Activated T-cell treated with anti-CD3 and anti-CD28 coated beads for 48 hours (primary cell): ENCODE measurements around the gene UBE2J2.

Experiments
- DNase-seq: peaks from one replicate; pipeline ENCODE4 v3.0.0-alpha.2; 2020; ENCODE audit warnings: low read depth

UBE2J2 gene

GRCh38 chr1:1295154-1295923 is 21.7 kb upstream of the UBE2J2 start:
- DNase-seq = no peak

DNA sequence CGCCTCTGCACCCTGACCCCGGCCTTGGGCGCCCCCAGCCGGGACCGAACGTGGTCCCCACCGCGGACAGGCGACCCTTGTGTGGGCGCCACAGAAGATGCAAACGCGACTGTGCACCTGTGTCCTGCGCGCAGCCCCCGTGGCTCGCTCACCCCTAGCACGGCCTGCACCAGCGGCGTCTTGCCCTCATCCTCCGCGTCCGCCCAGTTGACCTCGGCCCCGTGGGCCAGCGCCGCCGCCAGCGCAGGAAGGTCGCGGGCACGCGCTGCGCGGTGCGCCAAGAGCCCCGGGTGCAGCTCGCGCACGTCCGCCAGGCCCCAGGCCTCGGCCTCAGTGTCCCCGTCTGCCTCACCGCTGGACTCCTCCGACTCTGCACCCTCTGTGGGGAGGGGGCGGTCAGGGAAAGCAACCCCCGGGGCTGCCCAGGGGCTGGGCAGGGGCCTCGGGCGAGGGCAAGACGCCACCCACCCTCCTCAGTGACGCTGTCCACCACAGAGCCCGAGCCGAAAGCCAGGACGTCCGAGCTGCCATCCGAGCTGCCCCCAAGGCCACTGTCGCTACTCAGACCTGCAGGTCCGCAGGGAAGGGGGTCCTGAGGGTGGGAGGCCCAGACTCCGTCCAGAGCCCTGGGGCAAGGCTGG is 20.7 kb upstream of the UBE2J2 start:
- DNase-seq = no peak

DNA sequence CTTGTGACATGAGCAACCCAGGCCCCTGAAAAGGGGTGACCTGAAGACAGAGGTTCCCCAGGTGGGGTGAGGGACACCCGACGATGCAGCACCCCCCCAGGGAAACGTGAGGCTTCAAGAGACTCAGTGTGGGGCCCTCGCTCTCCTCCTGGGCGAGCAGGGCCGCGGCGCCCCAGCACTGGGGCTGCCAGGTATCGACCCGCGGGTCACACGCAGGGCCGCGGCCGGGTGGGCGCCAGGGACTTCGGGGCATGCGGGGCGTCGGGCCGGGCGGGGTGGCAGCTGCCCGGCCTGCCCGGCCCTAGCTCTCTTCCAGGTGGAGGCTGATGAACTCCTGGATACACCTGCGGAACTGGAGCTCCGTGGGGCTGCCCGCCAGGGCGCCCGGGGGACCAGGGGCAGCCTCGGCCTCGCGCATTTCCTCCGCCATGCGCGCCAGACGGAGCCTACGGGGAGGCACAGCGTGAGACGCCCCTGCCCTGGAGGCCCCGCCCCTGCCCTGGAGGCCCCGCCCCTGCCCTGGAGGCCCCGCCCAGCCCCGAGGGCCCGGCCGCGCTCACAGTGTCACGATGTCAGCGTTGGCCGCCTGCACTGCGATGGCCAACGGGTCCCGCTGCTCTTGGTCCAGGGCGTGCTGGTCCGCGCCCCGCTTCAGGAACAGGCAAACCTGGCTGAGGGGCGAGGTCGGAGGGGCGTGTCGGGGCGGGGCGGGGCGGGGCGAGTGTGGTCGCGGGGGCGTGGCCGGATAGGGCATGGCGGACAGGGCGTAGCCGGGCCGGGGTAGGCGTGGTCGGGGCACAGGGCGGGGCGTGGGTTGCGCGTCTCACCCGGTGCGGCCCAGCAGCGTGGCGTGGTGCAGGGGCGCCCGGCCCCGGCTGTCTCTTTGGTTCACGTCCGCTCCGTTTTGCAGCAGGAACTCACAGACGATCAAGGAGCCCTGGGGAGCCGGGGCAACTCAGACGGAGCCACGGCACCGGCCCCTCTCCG is 19.9 kb upstream of the UBE2J2 start:
- no peak for DNase-seq

- DNase-seq = no peak
These were observed 19.2 kb upstream of the UBE2J2 start for GRCh38 chr1:1292851-1293250.

DNA sequence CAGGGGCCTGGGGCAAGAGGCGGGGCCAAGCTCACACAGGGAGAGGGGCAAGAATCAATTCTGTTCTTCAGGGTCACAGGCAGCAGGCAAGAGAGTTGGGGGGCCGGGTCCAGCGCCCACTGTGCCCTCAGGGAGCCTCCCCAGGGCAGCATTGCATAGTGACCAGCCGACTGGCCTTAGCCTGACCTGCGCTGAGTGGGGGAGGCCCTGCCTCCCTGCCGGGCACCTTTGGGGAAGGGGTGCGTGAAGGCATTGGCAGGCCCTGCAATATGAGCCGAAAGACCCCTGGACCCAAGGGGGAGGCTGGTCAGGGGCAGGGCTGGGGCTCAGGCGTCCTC is 18.8 kb upstream of the UBE2J2 start:
- no peak for DNase-seq

DNA sequence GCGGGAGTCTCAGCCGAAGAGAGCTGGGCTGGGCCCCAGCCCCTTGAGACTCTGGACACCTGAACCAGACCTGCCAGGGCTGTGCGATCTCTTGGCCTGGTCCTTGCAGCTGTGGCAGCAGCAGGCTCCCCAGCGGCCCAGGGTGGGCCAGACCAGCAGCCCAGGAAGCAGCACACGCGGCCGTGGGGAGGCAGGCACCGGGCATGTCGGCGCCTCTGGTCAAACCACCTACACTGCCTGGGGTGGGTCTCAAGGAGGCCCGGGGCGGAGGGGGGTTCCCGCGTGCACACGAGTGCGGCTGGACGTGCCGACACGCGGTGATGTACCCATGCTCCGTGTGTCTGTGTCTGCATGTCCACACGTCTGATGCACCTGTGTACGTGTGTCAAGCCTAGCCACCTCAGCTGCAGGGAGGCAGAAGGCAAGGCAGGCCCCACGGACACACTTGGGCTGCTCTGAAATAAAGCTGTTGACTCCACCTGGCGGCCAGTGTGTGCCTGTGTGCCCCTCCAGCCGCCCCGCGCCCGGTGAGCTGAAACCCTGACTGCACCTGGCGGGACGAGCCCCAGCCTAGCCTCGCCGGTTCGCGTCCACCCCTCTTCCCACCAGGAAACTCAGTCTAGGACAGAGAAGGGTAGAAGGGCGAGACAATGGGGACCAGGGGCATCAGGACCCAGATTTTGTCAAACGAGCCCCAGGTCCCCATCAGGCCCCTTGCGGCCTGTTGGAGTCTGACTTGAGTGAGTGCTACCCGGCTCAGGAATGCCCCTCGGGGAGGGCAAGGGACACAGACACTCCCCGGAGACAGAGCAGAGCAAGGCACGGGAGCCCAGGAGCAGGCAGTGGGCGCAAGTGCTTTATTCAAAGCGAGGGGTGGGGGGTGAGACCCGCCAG is 18.1 kb upstream of the UBE2J2 start:
- DNase-seq = peak; percentile 55

GRCh38 chr1:1291023-1291528 is 17.4 kb upstream of the UBE2J2 start:
- no peak for DNase-seq

GRCh38 chr1:1290238-1290731 is 16.6 kb upstream of the UBE2J2 start:
- no peak for DNase-seq

- no peak for DNase-seq
These were observed 13.8 kb upstream of the UBE2J2 start for GRCh38 chr1:1287288-1288110.

DNA sequence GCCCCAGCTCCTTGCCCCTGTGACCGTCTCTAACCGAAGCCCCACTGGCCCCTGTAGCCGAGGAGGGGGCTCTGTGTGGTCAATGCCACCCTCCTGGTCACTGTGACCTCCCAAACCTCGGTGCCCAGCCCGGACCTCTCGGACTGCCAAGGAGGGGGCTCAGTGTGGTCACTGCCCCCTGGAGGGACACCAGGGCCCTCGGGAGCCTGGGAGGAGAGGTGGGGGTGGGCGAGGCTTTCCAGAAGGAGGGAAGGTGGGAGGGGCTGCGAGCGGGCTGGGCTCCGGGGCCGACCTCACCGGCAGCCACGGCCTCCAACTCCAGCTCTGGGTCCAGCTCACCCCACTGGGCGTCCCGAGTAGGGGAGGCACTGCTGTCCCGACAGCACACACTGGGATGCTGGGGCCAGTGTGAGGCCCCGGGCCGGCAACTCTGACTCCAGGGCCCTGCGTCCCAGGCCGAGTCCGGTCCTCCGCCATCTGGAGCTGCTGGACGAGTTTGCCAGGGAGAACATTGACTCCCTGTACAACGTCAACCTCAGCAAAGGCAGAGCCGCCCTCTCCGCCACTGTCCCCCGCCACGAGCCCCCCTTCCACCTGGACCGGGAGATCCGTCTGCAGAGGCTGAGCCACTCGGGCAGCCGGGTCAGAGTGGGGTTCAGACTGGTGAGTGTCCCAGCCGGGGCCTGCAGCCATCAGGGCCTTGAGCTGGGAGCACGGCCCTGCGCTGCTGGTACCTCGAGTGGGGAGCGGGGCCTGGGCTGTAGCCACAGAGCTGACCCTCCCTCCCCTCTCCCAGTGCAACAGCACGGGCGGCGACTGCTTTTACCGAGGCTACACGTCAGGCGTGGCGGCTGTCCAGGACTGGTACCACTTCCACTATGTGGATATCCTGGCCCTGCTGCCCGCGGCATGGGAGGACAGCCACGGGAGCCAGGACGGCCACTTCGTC is 12.9 kb upstream of the UBE2J2 start:
- no peak for DNase-seq

- no peak for DNase-seq
These were observed 12.1 kb upstream of the UBE2J2 start for GRCh38 chr1:1285611-1286311.

GRCh38 chr1:1285102-1285571 is 11.5 kb upstream of the UBE2J2 start:
- no peak for DNase-seq

DNA sequence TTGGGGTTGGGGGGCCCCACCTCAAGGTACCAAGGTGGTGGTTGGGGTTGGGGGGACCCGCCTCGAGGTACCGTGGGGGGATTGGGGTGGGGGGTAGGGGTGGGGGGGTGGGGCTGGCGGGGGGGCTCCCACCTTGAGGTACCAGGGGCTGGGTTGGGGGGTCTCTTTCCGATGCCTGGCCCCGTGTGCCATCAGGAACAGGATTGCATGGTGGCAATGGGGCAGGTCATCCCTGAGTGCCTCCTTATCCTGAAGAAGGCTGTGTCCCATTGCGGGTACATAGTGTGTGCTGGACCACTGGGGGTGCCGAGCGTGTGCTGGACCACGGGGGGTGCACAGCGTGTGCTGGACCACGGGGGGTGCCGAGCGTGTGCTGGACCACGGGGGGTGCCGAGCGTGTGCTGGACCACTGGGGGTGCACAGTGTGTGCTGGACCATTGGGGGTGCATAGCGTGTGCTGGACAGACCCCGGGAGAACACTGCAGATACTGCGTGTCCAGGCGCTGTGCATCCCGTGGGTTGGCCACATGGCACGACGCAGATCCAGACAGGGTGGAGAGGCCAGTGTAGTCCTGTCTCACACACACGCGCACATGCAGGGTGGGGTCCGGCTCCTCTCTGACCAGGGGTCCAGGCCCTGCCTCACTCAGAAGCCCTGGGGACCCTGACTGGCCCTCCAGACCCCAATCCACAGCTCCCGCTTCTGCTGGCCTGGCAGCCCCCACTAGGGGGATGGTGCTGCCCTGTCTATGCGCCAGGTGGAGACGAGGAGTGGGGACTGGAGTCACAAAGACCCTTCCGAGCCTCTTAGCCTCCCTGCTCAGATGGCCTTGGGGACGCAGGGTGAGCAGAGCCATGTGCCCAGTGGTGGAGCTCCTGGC is 10.8 kb upstream of the UBE2J2 start:
- no peak for DNase-seq

GRCh38 chr1:1283821-1284220 is 10.2 kb upstream of the UBE2J2 start:
- no peak for DNase-seq

- no peak for DNase-seq
These were observed 9.3 kb upstream of the UBE2J2 start for GRCh38 chr1:1282998-1283397.

- DNase-seq = no peak
These were observed 8.1 kb upstream of the UBE2J2 start for GRCh38 chr1:1281533-1282321.
